ENCODE measurements around the gene SYT12.

GRCh38 chr11:67050139-67050538, 27.2 kb downstream of the SYT12 start:
- no peak for TF ChIP-seq POLR2A (IDR thresholded peaks at IDR 0.05)
- TF ChIP-seq CTCF (IDR thresholded peaks at IDR 0.05 in 4 of 5, conservative IDR thresholded peaks at IDR 0.05 in 1 of 5): no peak
